NCI-H2227 (cell line): Measurements from ENCODE around the gene RIPK3.
"Not testable (repeated sequence)": the region's sequence is repeated elsewhere in the genome, so short reads cannot be mapped to it uniquely, and the experiment has no call there.

Experiments used
- DNase-seq: peaks from one replicate; lab custom pipeline; 2025; ENCODE audit not compliant: unreplicated experiment; lab: John Stamatoyannopoulos, UW

The RIPK3 gene

GRCh38 chr14:24339284-24340151, at the start of gene RIPK3:
Gene RIPK3, minus strand, starts transcription at chr14:24339991. Its CDS starts 165 bp downstream, at chr14:24339826.
- DNase-seq: no peak

- no peak for DNase-seq
Measured at GRCh38 chr14:24389226-24389848, 49.5 kb upstream of the RIPK3 start.

- no peak for DNase-seq
Measured at GRCh38 chr14:24388474-24389179, 48.8 kb upstream of the RIPK3 start.

GRCh38 chr14:24387579-24387978, 47.8 kb upstream of the RIPK3 start:
- not testable (repeated sequence) for DNase-seq

GRCh38 chr14:24387009-24387345, 47.2 kb upstream of the RIPK3 start:
- DNase-seq: no peak

GRCh38 chr14:24385524-24385923, 45.7 kb upstream of the RIPK3 start:
- DNase-seq: no peak

- no peak for DNase-seq
Measured at GRCh38 chr14:24384169-24384568, 44.4 kb upstream of the RIPK3 start.

- no peak for DNase-seq
Measured at GRCh38 chr14:24382064-24382371, 42.2 kb upstream of the RIPK3 start.

GRCh38 chr14:24381363-24382063, 41.7 kb upstream of the RIPK3 start:
- no peak for DNase-seq

- DNase-seq: no peak
Measured at GRCh38 chr14:24379907-24380730, 40.3 kb upstream of the RIPK3 start.

- DNase-seq: no peak
Measured at GRCh38 chr14:24378981-24379906, 39.5 kb upstream of the RIPK3 start.

GRCh38 chr14:24378327-24378726, 38.5 kb upstream of the RIPK3 start:
- DNase-seq: no peak

- DNase-seq: no peak
Measured at GRCh38 chr14:24377657-24378056, 37.9 kb upstream of the RIPK3 start.

GRCh38 chr14:24377126-24377525, 37.3 kb upstream of the RIPK3 start:
- no peak for DNase-seq

- no peak for DNase-seq
Measured at GRCh38 chr14:24376448-24377070, 36.8 kb upstream of the RIPK3 start.

- DNase-seq: no peak
Measured at GRCh38 chr14:24372701-24373416, 33.1 kb upstream of the RIPK3 start.

- not testable (repeated sequence) for DNase-seq
Measured at GRCh38 chr14:24371605-24372004, 31.8 kb upstream of the RIPK3 start.

GRCh38 chr14:24370748-24371147, 31.0 kb upstream of the RIPK3 start:
- no peak for DNase-seq
